Urothelium cell line (cell line): ENCODE results near the gene CHST11.

Experiments
- DNase-seq: peaks from one replicate; pipeline ENCODE4 v3.0.0; 2011; ENCODE audit warnings: low spot score, mixed read lengths
- FAIRE-seq: peaks from 2 replicates; lab custom pipeline; 2011; peaks lifted over from hg19 to GRCh38; lab: Jason Lieb, UNC

The CHST11 gene

DNA sequence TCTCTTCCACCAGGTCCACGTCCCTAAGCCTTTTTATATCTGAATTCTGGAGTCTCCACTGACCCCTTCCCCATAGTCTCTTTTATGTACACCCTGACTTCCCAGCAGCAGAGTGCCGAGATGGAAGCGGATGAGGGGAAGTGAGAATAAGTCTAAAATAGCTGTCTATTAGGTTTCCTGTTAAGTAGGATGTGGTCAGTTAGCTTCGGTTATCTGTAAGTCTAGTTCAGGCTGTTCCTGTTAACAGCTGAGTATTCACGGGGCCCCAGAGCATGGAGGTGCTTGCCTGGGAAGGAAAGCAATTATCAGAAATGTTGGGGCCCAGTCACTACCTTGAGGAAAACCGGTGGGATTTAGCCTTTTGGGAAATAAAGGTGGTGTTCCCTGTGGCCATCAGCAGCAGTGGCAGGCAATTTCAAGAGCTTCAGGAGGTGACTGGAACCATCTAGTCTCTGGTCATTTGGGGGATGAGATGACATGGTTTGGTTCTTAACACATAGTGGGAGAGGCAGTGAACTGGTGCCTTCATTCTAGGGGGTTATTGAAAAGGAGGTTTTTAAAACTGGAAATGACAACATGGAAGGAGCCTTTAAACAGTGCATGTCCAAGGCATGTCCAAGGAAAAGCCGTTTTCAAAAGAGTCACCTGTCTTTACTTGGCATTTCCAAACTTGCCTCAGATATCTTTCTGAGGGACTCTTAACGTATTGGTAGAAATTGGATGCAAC lies 21.8 kb downstream of the CHST11 start:
- DNase-seq (no peak), FAIRE-seq (no peak)

GRCh38 chr12:104479123-104479662 lies 22.4 kb downstream of the CHST11 start:
- DNase-seq = no peak

DNA sequence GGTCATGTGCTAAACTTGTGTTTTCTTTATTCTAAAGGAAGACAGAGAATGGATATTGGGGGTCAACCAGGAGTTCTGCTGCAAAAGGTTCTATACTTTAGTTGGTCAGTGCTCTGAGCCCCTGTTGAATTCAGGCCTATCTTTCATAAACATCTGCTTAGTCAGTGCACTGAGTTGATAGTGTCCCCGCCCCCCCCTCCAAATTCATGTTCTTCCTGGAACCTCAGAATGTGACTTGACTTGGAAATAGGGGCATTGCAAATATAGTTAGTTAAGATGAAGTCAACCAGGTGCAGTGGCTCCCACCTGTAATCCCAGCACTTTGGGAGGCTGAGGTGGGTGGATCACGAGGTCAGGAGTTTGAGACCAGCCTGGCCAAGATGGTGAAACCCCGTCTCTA lies 23.3 kb downstream of the CHST11 start:
- FAIRE-seq = no peak
- no peak for DNase-seq

More at GRCh38 chr12:104479123-104479662, 22.4 kb downstream of the CHST11 start:
- FAIRE-seq = no peak

DNA sequence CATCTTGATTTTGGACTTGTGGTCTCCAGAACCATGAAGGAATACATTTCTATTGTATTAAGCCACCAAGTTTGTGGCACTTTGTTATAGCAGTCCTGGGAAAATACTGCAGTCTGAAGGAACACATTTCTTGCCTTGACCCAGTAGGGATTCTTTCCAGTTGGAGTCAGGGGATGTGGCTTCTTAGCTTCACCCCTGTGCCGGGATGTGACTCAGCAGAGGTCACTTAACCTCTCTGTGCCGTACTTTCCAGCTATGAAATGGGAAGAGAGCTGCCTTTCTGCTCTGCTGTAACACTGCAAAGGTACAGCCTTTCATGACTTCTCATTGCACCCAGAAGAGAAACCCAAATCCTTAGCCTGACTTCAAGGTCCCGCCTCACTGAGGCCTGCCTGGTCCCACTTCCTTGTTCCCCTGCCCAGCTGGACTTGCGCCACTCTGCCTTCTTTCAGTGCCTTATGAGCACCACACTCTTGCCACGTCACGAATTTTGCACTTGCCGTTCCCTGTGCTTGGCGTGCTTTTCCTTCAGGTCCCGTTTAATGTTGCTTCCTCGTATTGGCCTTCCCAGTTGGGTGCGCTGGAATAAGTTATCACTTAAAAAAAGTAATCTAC lies 24.2 kb downstream of the CHST11 start:
- no peak for FAIRE-seq
- DNase-seq = peak; percentile 38

GRCh38 chr12:104482113-104482512 lies 25.4 kb downstream of the CHST11 start:
- DNase-seq (no peak), FAIRE-seq (no peak)

GRCh38 chr12:104482748-104483147 lies 26.0 kb downstream of the CHST11 start:
- DNase-seq (no peak), FAIRE-seq (no peak)

GRCh38 chr12:104484079-104484478 lies 27.3 kb downstream of the CHST11 start:
- no peak for FAIRE-seq

GRCh38 chr12:104485651-104486362 lies 29.1 kb downstream of the CHST11 start:
- DNase-seq = no peak
- FAIRE-seq = no peak

More at GRCh38 chr12:104484079-104484478, 27.3 kb downstream of the CHST11 start:
- DNase-seq = no peak

DNA sequence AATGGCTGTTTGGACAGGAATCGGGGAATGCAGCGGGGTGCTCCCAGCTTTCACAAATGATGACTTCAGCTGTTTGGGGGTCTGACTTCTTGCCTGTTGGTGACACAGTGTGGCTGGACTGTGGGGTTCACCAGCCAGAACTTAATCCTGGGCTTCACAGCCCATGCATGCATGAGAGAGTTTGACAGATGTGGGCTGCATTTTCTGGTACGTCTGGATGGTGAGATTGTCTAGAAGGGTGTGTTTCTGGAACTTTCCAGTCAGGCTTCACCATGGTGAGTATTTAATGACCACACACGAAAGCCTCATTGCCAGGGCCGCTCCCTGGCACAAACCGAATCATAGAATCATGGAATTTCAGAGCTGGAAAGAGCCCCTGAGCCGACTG lies 29.6 kb downstream of the CHST11 start:
- no peak for DNase-seq
- no peak for FAIRE-seq

- no peak for FAIRE-seq
- no peak for DNase-seq
Observed at GRCh38 chr12:104486943-104487819, 30.4 kb downstream of the CHST11 start.

DNA sequence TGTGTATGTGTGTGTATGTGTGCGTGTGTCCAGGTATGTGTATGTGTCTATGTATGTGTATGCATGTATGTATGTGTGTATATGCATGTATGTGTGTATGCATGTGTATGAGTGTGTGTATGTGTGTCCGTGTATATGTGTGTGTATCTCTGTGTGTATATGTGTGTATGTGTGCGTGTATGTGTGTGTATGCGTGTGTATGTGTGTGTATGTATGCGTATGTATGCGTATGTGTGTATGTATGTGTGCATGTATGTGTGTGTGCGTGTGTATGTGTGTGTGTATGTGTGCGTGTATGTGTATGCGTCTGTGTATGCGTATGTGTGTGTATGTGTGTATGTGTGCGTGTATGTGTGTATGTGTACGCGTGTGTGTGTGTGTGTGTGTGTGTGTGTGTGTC lies 31.6 kb downstream of the CHST11 start:
- FAIRE-seq (peak; percentile 32), DNase-seq (no peak)

DNA sequence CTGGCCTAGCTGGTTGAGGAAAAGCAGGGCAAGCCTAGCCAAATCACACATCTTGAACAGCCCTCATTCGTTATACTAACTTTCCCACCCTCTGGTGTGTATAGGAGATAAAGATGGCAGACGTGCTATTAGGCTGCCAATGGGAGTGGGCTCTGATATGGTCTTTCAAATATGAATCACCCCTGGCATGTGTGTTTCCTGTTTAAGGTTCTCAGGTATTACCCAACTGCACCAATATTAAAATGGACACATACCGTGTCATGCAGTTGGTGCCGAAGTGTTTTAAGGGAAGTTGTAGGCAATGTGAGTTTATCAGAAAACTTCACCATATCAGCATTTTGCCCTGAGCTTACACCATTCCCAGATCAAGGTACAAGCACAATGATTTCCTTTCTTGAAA lies 33.4 kb downstream of the CHST11 start:
- DNase-seq = no peak
- FAIRE-seq = no peak

GRCh38 chr12:104490850-104491249 lies 34.1 kb downstream of the CHST11 start:
- DNase-seq (no peak), FAIRE-seq (no peak)

DNA sequence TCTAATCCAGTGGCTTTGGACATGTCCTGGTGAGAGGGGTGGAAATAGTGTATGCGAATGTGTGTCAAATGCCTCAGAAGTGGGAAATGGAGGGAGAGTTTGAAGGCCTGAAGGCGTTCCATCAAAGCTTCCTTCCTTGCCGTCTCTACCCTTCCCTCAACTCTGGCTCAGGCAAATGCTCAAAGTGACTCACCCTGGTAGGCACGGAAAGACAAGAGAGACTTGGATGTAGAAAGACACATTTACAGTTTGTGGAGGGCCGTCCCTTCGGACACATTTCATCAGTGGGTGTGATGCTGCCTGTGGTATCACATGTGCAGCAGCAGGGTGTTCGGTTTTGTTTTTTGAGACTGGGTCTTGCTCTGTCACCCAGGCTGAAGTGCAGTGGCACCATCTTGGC lies 36.7 kb downstream of the CHST11 start:
- no peak for FAIRE-seq
- no peak for DNase-seq

GRCh38 chr12:104494137-104494792 lies 37.5 kb downstream of the CHST11 start:
- FAIRE-seq = no peak
- DNase-seq = no peak

DNA sequence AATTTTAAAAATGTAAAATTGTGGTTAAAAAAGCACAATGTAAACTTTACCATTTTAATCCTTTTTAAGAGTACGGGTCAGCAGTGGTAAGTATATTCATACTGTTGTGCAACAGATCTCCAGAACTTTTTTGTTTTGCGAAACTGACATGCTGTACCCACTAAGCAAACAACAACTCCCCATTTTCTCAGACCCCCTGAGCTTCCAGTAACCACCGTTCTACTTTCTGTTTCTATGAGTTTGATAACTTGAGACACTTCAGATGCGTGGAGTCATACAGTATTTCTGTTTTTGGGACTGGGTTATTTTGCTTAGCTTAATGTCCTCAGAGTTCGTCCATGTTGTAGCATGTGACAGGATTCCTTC lies 38.0 kb downstream of the CHST11 start:
- FAIRE-seq = no peak

GRCh38 chr12:104495786-104496185 lies 39.0 kb downstream of the CHST11 start:
- no peak for FAIRE-seq
- no peak for DNase-seq

More for the DNA sequence above, 38.0 kb downstream of the CHST11 start:
- no peak for DNase-seq

GRCh38 chr12:104496336-104496735 lies 39.6 kb downstream of the CHST11 start:
- FAIRE-seq (no peak), DNase-seq (no peak)

DNA sequence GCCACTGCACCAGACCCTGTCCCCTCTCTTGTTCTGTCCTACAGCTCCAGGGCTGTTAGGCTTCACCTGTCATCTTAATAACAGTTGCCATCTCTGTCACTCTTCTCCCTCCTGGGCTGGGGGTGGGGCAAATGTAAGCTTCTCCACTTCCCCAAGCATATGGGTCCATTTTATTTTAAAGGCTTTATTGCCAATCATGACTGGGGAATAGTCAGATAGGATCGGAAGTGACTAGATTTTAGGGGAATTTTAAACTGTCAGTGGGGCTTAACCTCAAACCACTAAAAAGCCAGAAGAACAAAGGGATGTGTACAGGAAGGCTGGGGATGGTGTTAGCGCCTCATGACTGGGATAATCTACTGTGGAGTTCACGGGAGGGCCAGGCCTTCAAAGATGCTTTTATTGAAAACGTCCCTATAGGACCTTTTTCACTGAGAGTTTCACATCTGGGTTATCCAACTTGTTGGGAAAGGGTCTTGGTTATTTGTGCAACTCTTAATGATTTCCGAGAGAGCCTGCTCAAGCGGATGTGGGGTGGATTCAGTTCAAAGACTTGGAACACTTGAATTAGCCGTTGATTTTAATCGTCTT lies 41.6 kb downstream of the CHST11 start:
- DNase-seq (peak; percentile 34), FAIRE-seq (no peak)
